Measurements from ENCODE around the gene FADS6. TPM values are rescaled to one million over a fixed set of nuclear protein-coding genes. Genes with fewer than 3 reads are reported as not detected.

The FADS6 gene
- polyA plus RNA-seq, 3 donors, result not detected

GRCh38 chr17:74904687-74905409, 11.4 kb upstream of the FADS6 start:
- H3K4me2 ChIP-seq (replicated peaks; ENCODE audit: extremely low read depth, low read length, poor library complexity, severe bottlenecking), result no peak overlapping the region
- WGBS (ENCODE audit: insufficient coverage), result 83% methylated on average over 3 of the region's 7 CpGs
- H3K36me3 ChIP-seq (replicated peaks in 1 of 2; ENCODE audit: control insufficient read depth in 1 of 2, insufficient read depth in 2 of 2, low read length in 2 of 2), result no peaks in the 10 kb centered on the region
- TF ChIP-seq CTCF (IDR thresholded peaks at IDR 0.05), result no peak
- no peak overlapping the region for H3K4me3 ChIP-seq (replicated peaks in 1 of 3; ENCODE audit: low read depth in 2 of 3, low read length in 3 of 3)
- Mint-ChIP-seq H3K9me3 (peaks cover 0 to 13% (median 2%) of the 10 kb centered on the region in 7 donors), H3K4me3 (peak overlapping the region in 1 of 2 donors; percentile 15), H3K4me1 (peaks cover 4% of the 10 kb centered on the region), H3K36me3 (no peaks in the 10 kb centered on the region), H3K27ac (no peak overlapping the region), H3K27me3 (ENCODE audit: low read depth in 3 of 3) (peaks cover 25 to 41% (median 39%) of the 10 kb centered on the region in 3 donors)
- H3K79me2 ChIP-seq (ENCODE audit: insufficient read depth, low read length), result no peaks in the 10 kb centered on the region
- peaks cover 0 to 19% of the 10 kb centered on the region in 2 donors for H3K27me3 ChIP-seq (ENCODE audit: control insufficient read depth in 2 of 2, insufficient read depth in 2 of 2, low read length in 2 of 2)
- intact Hi-C loops (cut with micrococcal nuclease), result no loop called here
- H2AFZ ChIP-seq (ENCODE audit: insufficient read depth, low read depth, low read length, poor library complexity, severe bottlenecking), result no peak overlapping the region
- DNase-seq, result no peak
- H4K20me1 ChIP-seq (ENCODE audit: insufficient read depth, low read length), result no peaks in the 10 kb centered on the region
- no peak overlapping the region for H3K27ac ChIP-seq (ENCODE audit: low read depth in 1 of 2, low read length in 2 of 2)
- no peak overlapping the region for H3K9ac ChIP-seq (ENCODE audit: insufficient read depth, low read length, poor library complexity, severe bottlenecking)
- H3K4me1 ChIP-seq (ENCODE audit: control insufficient read depth in 1 of 2, insufficient read depth in 2 of 2, low read length in 2 of 2), result no peaks in the 10 kb centered on the region
- no peaks in the 10 kb centered on the region for H3K9me3 ChIP-seq (replicated peaks in 1 of 2; ENCODE audit: control insufficient read depth in 1 of 2, insufficient read depth in 1 of 2, low read length in 2 of 2)

- Histone ChIP-seq H4K20me1 (ENCODE audit: insufficient read depth, low read length) (no peaks in the 10 kb centered on the region), H3K4me3 (replicated peaks in 1 of 3; ENCODE audit: low read depth in 2 of 3, low read length in 3 of 3) (no peak overlapping the region), H3K9me3 (replicated peaks in 1 of 2; ENCODE audit: control insufficient read depth in 1 of 2, insufficient read depth in 1 of 2, low read length in 2 of 2) (no peaks in the 10 kb centered on the region), H3K36me3 (replicated peaks in 1 of 2; ENCODE audit: control insufficient read depth in 1 of 2, insufficient read depth in 2 of 2, low read length in 2 of 2) (no peaks in the 10 kb centered on the region), H3K27me3 (ENCODE audit: control insufficient read depth in 2 of 2, insufficient read depth in 2 of 2, low read length in 2 of 2) (peaks cover 0 to 19% of the 10 kb centered on the region in 2 donors), H3K4me1 (ENCODE audit: control insufficient read depth in 1 of 2, insufficient read depth in 2 of 2, low read length in 2 of 2) (no peaks in the 10 kb centered on the region), H3K79me2 (ENCODE audit: insufficient read depth, low read length) (no peaks in the 10 kb centered on the region), H2AFZ (ENCODE audit: insufficient read depth, low read depth, low read length, poor library complexity, severe bottlenecking) (no peak overlapping the region), H3K9ac (ENCODE audit: insufficient read depth, low read length, poor library complexity, severe bottlenecking) (no peak overlapping the region), H3K4me2 (replicated peaks; ENCODE audit: extremely low read depth, low read length, poor library complexity, severe bottlenecking) (no peak overlapping the region), H3K27ac (ENCODE audit: low read depth in 1 of 2, low read length in 2 of 2) (no peak overlapping the region)
- TF ChIP-seq CTCF (IDR thresholded peaks at IDR 0.05), result no peak
- WGBS (ENCODE audit: insufficient coverage), result 79% methylated on average over 2 of the region's 6 CpGs
- no peak for DNase-seq
- Mint-ChIP-seq H3K4me3 (no peak overlapping the region), H3K27me3 (ENCODE audit: low read depth in 3 of 3) (peaks cover 28 to 44% (median 37%) of the 10 kb centered on the region in 3 donors), H3K36me3 (no peaks in the 10 kb centered on the region), H3K27ac (peak overlapping the region in 1 of 7 donors; percentile 62), H3K9me3 (peaks cover 0 to 7% (median 2%) of the 10 kb centered on the region in 7 donors), H3K4me1 (peaks cover 2% of the 10 kb centered on the region)
- intact Hi-C loops (cut with micrococcal nuclease), result no loop called here
Observed at GRCh38 chr17:74903671-74904070, 10.2 kb upstream of the FADS6 start.

Measured in CD14-positive monocyte (primary cell).